HepG2 (cell line): Measurements from ENCODE around the gene TMEM135. TPM values are rescaled to one million over a fixed set of nuclear protein-coding genes. Genes with fewer than 3 reads are reported as not detected.

Source experiments
- ELF1 ChIP-seq: sonication (generic); formaldehyde crosslinking; IDR thresholded peaks from 2 replicates; pipeline ENCODE4 v1.4.0; 2020; ENCODE audit warnings: missing genetic modification reagents
- LBX2 ChIP-seq: sonication (generic); formaldehyde crosslinking; IDR thresholded peaks from 2 replicates; pipeline ENCODE4 v1.5.0; 2020; ENCODE audit warnings: missing genetic modification reagents, mild to moderate bottlenecking, borderline replicate concordance
- MAFG ChIP-seq: sonication (generic); formaldehyde crosslinking; IDR thresholded peaks from 2 replicates; pipeline ENCODE4 v1.5.1; 2020; ENCODE audit warnings: mild to moderate bottlenecking, missing genetic modification reagents
- SMAD3 ChIP-seq: sonication (generic); formaldehyde crosslinking; IDR thresholded peaks from 2 replicates; pipeline ENCODE4 v1.4.0; 2020; ENCODE audit warnings: missing genetic modification reagents
- THAP9 ChIP-seq: sonication (generic); formaldehyde crosslinking; IDR thresholded peaks from 2 replicates; pipeline ENCODE4; 2020; ENCODE audit warnings: missing genetic modification reagents, mild to moderate bottlenecking, borderline replicate concordance
- polyA plus RNA-seq, 8 experiments: library from polyadenylated mRNA; depleted of rRNA in 3 of 8; stranded (reverse) in 7 of 8; unstranded in 1 of 8; fragments of >200 nt; fragmentation: Illumina TruSeq in 4 of 8; extraction: Trizol in 4 of 8; gene quantifications; 2 replicates each; pipeline versions ENCODE4 v1.2.1 to v1.2.3, GENCODE V29; 2011 to 2016; ENCODE audit warnings: low read depth in 4 of 8, missing spikeins in 1 of 8, mixed read lengths in 1 of 8; ENCODE audit not compliant: insufficient read depth in 1 of 8
- total RNA-seq, 5 experiments: library from RNA; depleted of rRNA; stranded (reverse); fragments of >200 nt; fragmentation: Illumina TruSeq; extraction: Trizol; gene quantifications; 2 replicates each; pipeline ENCODE4 v1.2.3, GENCODE V29; 2016; ENCODE audit warnings: low read depth in 1 of 5
- TF ChIP-seq, protein P1 (sequence below): sonication (generic); formaldehyde crosslinking; IDR thresholded peaks from 2 replicates; pipeline ENCODE4 v1.4.0; 2020; ENCODE audit warnings: missing genetic modification reagents; ENCODE audit errors: not compliant biosample characterization
- TF ChIP-seq, protein P2 (sequence below): sonication (generic); formaldehyde crosslinking; IDR thresholded peaks from 2 replicates; pipeline ENCODE4 v1.5.0; 2020; ENCODE audit warnings: missing genetic modification reagents

The TMEM135 gene
- total and polyA plus RNA-seq, 2 of the 13 experiments (the other 11 are each of a cell fraction or from before 2014, with no cell fraction given): 36.6 to 88.9 TPM

DNA sequence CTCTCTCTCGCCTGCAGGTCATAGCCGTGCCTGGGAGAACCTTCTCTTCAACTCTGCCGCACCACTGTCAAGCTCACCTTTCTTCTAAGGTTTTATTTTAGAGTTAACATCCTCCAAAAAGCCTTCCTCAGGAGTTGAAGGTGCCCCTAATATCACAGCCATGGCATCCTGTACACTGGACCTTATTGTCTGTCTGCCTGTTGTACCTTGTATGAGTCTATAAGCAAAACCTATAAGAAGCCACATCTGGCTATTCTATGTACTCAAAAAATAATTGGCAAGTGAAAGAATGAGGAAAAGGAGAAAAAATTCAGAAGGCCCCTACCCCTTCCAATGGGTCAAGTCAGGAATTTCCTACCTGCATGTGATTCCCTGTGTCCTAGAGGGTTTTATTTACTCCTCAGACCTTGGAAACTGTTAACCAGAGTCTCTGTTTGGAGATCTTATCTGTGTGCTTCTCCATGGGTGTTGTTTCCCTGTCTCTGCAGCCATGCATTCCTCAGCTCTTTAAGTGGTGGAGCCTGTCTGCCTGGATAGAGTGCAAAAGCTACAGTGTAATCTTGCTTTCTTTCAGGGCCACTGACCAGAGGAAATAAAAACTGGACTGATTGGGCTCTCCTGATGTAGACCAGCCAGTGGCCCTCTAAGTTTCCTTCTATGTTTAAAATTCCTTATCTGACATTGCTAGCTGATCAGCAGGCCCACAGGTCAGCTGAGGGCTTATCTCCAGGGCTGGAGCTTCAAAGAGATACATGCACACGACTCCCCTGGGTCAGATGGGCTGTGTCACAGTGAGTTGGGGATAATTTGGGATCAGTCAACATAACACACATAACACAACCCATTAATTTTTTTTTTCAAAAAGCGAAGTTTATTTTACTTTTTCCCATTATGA lies 37.6 kb upstream of the TMEM135 start (continued):
- TF ChIP-seq THAP9 (CRISPR knock-in tag): no peak
- TF ChIP-seq, protein P1, sequence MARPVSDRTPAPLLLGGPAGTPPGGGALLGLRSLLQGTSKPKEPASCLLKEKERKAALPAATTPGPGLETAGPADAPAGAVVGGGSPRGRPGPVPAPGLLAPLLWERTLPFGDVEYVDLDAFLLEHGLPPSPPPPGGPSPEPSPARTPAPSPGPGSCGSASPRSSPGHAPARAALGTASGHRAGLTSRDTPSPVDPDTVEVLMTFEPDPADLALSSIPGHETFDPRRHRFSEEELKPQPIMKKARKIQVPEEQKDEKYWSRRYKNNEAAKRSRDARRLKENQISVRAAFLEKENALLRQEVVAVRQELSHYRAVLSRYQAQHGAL (CRISPR knock-in tag): no peak
- TF ChIP-seq, protein P2, sequence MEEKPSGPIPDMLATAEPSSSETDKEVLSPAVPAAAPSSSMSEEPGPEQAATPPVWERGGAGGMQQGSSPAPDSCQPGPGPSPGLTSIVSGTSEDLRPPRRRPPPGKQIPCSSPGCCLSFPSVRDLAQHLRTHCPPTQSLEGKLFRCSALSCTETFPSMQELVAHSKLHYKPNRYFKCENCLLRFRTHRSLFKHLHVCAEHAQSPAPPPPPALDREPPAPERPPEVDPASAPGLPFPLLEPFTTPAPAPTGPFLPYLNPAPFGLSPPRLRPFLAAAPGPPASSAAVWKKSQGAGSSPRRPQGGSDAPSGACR (CRISPR knock-in tag): no peak
- peak; percentile 56; the same call in 1 of the 2 replicates for TF ChIP-seq SMAD3 (CRISPR knock-in tag)
- TF ChIP-seq LBX2 (CRISPR knock-in tag): no peak
- TF ChIP-seq MAFG (CRISPR knock-in tag): no peak
- no peak for TF ChIP-seq ELF1 (CRISPR knock-in tag)
